Skeletal muscle satellite cell (primary cell): ENCODE results near the gene TPST1. TPM values are rescaled to one million over a fixed set of nuclear protein-coding genes. Genes with fewer than 3 reads are reported as not detected.
"Not testable (repeated sequence)": the region's sequence is repeated elsewhere in the genome, so short reads cannot be mapped to it uniquely, and the experiment has no call there.

Experiments used
- H3K27me3 ChIP-seq: 2 replicates; pipeline ENCODE4 v1.7.0; 2013; ENCODE audit warnings: low read length; ENCODE audit not compliant: control insufficient read depth, insufficient read depth
- H3K36me3 ChIP-seq: 2 replicates; pipeline ENCODE4 v1.7.0; 2013; ENCODE audit warnings: mild to moderate bottlenecking, control low read depth, low read length; ENCODE audit not compliant: insufficient read depth
- H3K4me1 ChIP-seq: 2 replicates; pipeline ENCODE4 v1.7.0; 2013; ENCODE audit warnings: low read length; ENCODE audit not compliant: control insufficient read depth, insufficient read depth
- H3K4me2 ChIP-seq: 2 replicates; pipeline ENCODE4 v1.7.0; 2013; ENCODE audit warnings: mild to moderate bottlenecking, low read length
- H3K4me3 ChIP-seq: 2 replicates; pipeline ENCODE4 v1.7.0; 2013; ENCODE audit warnings: low read length
- H3K9ac ChIP-seq: 2 replicates; pipeline ENCODE4 v1.7.0; 2013; ENCODE audit warnings: mild to moderate bottlenecking, low read depth, low read length, moderate library complexity
- H3K9me3 ChIP-seq: replicated peaks from 2 replicates; pipeline ENCODE4 v1.7.0; 2013; ENCODE audit warnings: mild to moderate bottlenecking, control low read depth, low read length
- total RNA-seq: library from RNA; depleted of rRNA; stranded (reverse); fragments of >200 nt; gene quantifications from 2 replicates; pipeline ENCODE4 v1.2.3, GENCODE V29; 2012; rRNA removed

The TPST1 gene
- 26.9 and 51.0 TPM in 2 replicates for total RNA-seq

- H3K9ac ChIP-seq: peak within 1 kb of the TSS; percentile 89
- peaks cover 7% of the 10 kb centered on the region for H3K27me3 ChIP-seq
- H3K4me1 ChIP-seq: peaks cover 21% of the 10 kb centered on the region
- H3K4me2 ChIP-seq: peak within 1 kb of the TSS; percentile 94
- no peaks in the 10 kb centered on the region for H3K9me3 ChIP-seq
- H3K36me3 ChIP-seq: peaks cover 3% of the 10 kb centered on the region
- peak within 1 kb of the TSS; percentile 96 for H3K4me3 ChIP-seq
These were observed at the start of gene TPST1 for GRCh38 chr7:66204822-66205740. Gene TPST1 (plus strand): TSS chr7:66205334. CDS start chr7:66240426, 35,092 bp downstream.

GRCh38 chr7:66156035-66156434 lies 49.1 kb upstream of the TPST1 start:
- not testable (repeated sequence) for H3K27me3 ChIP-seq, H3K4me2 ChIP-seq, H3K9me3 ChIP-seq, H3K9ac ChIP-seq, H3K4me1 ChIP-seq, H3K4me3 ChIP-seq
- peaks cover 43% of the 10 kb centered on the region for H3K36me3 ChIP-seq

- no peaks in the 10 kb centered on the region for H3K9me3 ChIP-seq
- no peaks in the 10 kb centered on the region for H3K27me3 ChIP-seq
- no peak overlapping the region for H3K4me3 ChIP-seq
- H3K4me1 ChIP-seq: no peaks in the 10 kb centered on the region
- H3K9ac ChIP-seq: no peak overlapping the region
- H3K4me2 ChIP-seq: no peak overlapping the region
- H3K36me3 ChIP-seq: peaks cover 37% of the 10 kb centered on the region
These were observed 48.1 kb upstream of the TPST1 start for GRCh38 chr7:66157060-66157459.

GRCh38 chr7:66162622-66163021 lies 42.5 kb upstream of the TPST1 start:
- Histone ChIP-seq H3K27me3 (no peaks in the 10 kb centered on the region), H3K4me1 (peaks cover 4% of the 10 kb centered on the region), H3K36me3 (peaks cover 4% of the 10 kb centered on the region), H3K9ac (no peak overlapping the region), H3K4me2 (no peak overlapping the region), H3K9me3 (no peaks in the 10 kb centered on the region), H3K4me3 (no peak overlapping the region)

- Histone ChIP-seq H3K27me3 (no peaks in the 10 kb centered on the region), H3K4me1 (peaks cover 8% of the 10 kb centered on the region), H3K4me2 (no peak overlapping the region), H3K9me3 (no peaks in the 10 kb centered on the region), H3K36me3 (peaks cover 3% of the 10 kb centered on the region), H3K4me3 (no peak overlapping the region), H3K9ac (no peak overlapping the region)
These were observed 41.9 kb upstream of the TPST1 start for GRCh38 chr7:66163186-66163610.

- Histone ChIP-seq H3K4me3 (no peak overlapping the region), H3K4me1 (peaks cover 8% of the 10 kb centered on the region), H3K9me3 (no peaks in the 10 kb centered on the region), H3K36me3 (no peaks in the 10 kb centered on the region), H3K9ac (no peak overlapping the region), H3K4me2 (no peak overlapping the region), H3K27me3 (no peaks in the 10 kb centered on the region)
These were observed 40.8 kb upstream of the TPST1 start for GRCh38 chr7:66164356-66164755.

GRCh38 chr7:66167773-66168387 lies 37.3 kb upstream of the TPST1 start:
- Histone ChIP-seq H3K9ac (no peak overlapping the region), H3K9me3 (no peaks in the 10 kb centered on the region), H3K36me3 (no peaks in the 10 kb centered on the region)

GRCh38 chr7:66169616-66170015 lies 35.5 kb upstream of the TPST1 start:
- Histone ChIP-seq H3K9ac (no peak overlapping the region), H3K27me3 (no peaks in the 10 kb centered on the region), H3K36me3 (no peaks in the 10 kb centered on the region), H3K4me3 (no peak overlapping the region), H3K4me1 (peaks cover 16% of the 10 kb centered on the region), H3K9me3 (no peaks in the 10 kb centered on the region), H3K4me2 (no peak overlapping the region)

More at GRCh38 chr7:66167773-66168387, 37.3 kb upstream of the TPST1 start:
- H3K4me3 ChIP-seq: no peak overlapping the region
- no peak overlapping the region for H3K4me2 ChIP-seq
- H3K4me1 ChIP-seq: peaks cover 16% of the 10 kb centered on the region
- no peaks in the 10 kb centered on the region for H3K27me3 ChIP-seq

- Histone ChIP-seq H3K4me2 (peak overlapping the region; percentile 42), H3K4me1 (peaks cover 16% of the 10 kb centered on the region), H3K36me3 (no peaks in the 10 kb centered on the region), H3K27me3 (no peaks in the 10 kb centered on the region), H3K9me3 (no peaks in the 10 kb centered on the region), H3K4me3 (no peak overlapping the region), H3K9ac (no peak overlapping the region)
These were observed 34.6 kb upstream of the TPST1 start for GRCh38 chr7:66170309-66171231.

GRCh38 chr7:66172536-66173401 lies 32.4 kb upstream of the TPST1 start:
- peaks cover 11% of the 10 kb centered on the region for H3K4me1 ChIP-seq
- H3K9me3 ChIP-seq, H3K4me3 ChIP-seq, H3K9ac ChIP-seq, H3K27me3 ChIP-seq, H3K36me3 ChIP-seq, H3K4me2 ChIP-seq: not testable (repeated sequence)
